Lower leg skin (tissue), 4 donors: ENCODE measurements around the gene MAN1A2. TPM values are rescaled to one million over a fixed set of nuclear protein-coding genes. Genes with fewer than 3 reads are reported as not detected.

Source experiments
- DNase-seq, 2 donors: peaks; one replicate each; pipeline ENCODE4 v3.0.0-alpha.2; 2019; ENCODE audit warnings: low spot score in 2 of 2
- H3K4me3 ChIP-seq: fragments of 200-600 bp; sonication (generic); 2 replicates; pipeline ENCODE4 v1.5.1; 2017; ENCODE audit warnings: mild to moderate bottlenecking, low read depth; ENCODE audit not compliant: poor library complexity, severe bottlenecking
- CTCF ChIP-seq, 3 donors: fragments of 450-650 bp; IDR thresholded peaks; one replicate each; pipeline ENCODE4 v1.5.1; 2016; ENCODE audit warnings: antibody characterized with exemption in 3 of 3, mild to moderate bottlenecking in 3 of 3, moderate library complexity in 2 of 3
- POLR2A ChIP-seq, 2 donors: fragments of 450-650 bp; IDR thresholded peaks; one replicate each; pipeline ENCODE4 v1.6.1; 2016 to 2017; ENCODE audit warnings: antibody characterized with exemption in 2 of 2, mild to moderate bottlenecking in 1 of 2, moderate library complexity in 1 of 2
- WGBS, 2 donors: methylation state at CpG; one replicate each; pipeline ENCODE4 v1.1.5; 2018; 5-methylcytosine and 5-hydroxymethylcytosine counted together
- intact Hi-C: fragments of 100-400 bp; cut with DNase I; formaldehyde crosslinking; loops from one replicate; pipeline ENCODE4 v1.15.0; 2023; ENCODE audit warnings: low total_unique reads
- total RNA-seq, 4 donors: library from RNA; depleted of rRNA; stranded (reverse); fragments of >200 nt; gene quantifications; one replicate each; pipeline ENCODE4 v1.1.0, GENCODE V29; 2016

The MAN1A2 gene
- total RNA-seq, 4 donors from 2014 or later = 19.9 to 34.5 (median 25.7) TPM

- no peak overlapping the region for H3K4me3 ChIP-seq
- intact Hi-C loops = no loop called here
Observed at GRCh38 chr1:117479086-117479485, 111.8 kb downstream of the MAN1A2 start.

GRCh38 chr1:117481410-117481809 lies 114.2 kb downstream of the MAN1A2 start:
- intact Hi-C loops = no loop called here
- TF ChIP-seq CTCF (IDR thresholded peaks at IDR 0.05) (no peak), POLR2A (IDR thresholded peaks at IDR 0.05) (no peak)
- no peak for DNase-seq
- H3K4me3 ChIP-seq = no peak overlapping the region
- 85 to 96% methylated on average over 1 of the region's 1 CpG for WGBS, 2 donors

More at GRCh38 chr1:117479086-117479485, 111.8 kb downstream of the MAN1A2 start:
- DNase-seq = no peak
- TF ChIP-seq CTCF (IDR thresholded peaks at IDR 0.05) = no peak
- no peak for TF ChIP-seq POLR2A (IDR thresholded peaks at IDR 0.05)

GRCh38 chr1:117493906-117494305 lies 126.7 kb downstream of the MAN1A2 start:
- H3K4me3 ChIP-seq = no peak overlapping the region
- no peak for DNase-seq
- TF ChIP-seq CTCF (IDR thresholded peaks at IDR 0.05) (no peak), POLR2A (IDR thresholded peaks at IDR 0.05) (no peak)
- 70 to 76% methylated on average over 2 of the region's 2 CpGs for WGBS, 2 donors
- intact Hi-C loops = no loop called here

- no peak overlapping the region for H3K4me3 ChIP-seq
- TF ChIP-seq POLR2A (IDR thresholded peaks at IDR 0.05) (no peak), CTCF (IDR thresholded peaks at IDR 0.05) (no peak)
- 94 to 99% methylated on average over 1 of the region's 1 CpG for WGBS, 2 donors
- DNase-seq = no peak
- intact Hi-C loops = no loop called here
Observed at GRCh38 chr1:117495068-117495467, 127.8 kb downstream of the MAN1A2 start.

- no peak for TF ChIP-seq POLR2A (IDR thresholded peaks at IDR 0.05)
- no peak for TF ChIP-seq CTCF (IDR thresholded peaks at IDR 0.05)
- no peak overlapping the region for H3K4me3 ChIP-seq
- WGBS, 2 donors = 95 to 97% methylated on average over 2 of the region's 2 CpGs
- no peak for DNase-seq
- intact Hi-C loops = no loop called here
Observed at GRCh38 chr1:117499071-117499470, 131.8 kb downstream of the MAN1A2 start.

GRCh38 chr1:117500584-117500983 lies 133.3 kb downstream of the MAN1A2 start:
- intact Hi-C loops = no loop called here
- H3K4me3 ChIP-seq = no peak overlapping the region
- no peak for DNase-seq
- TF ChIP-seq CTCF (IDR thresholded peaks at IDR 0.05) (no peak), POLR2A (IDR thresholded peaks at IDR 0.05) (no peak)
- WGBS, 2 donors = 92 to 100% methylated on average over 1 of the region's 1 CpG
